HG02973 (cell line): ENCODE measurements around the gene SCAI.

Experiments used
- ATAC-seq: cut with Tn5 transposase; IDR thresholded peaks from one replicate; pipeline ENCODE4 v1.9.1; 2021; ENCODE audit warnings: moderate library complexity; ENCODE audit not compliant: unreplicated experiment

The SCAI gene

GRCh38 chr9:124897570-124898460, 245.5 kb downstream of the SCAI start:
- no peak for ATAC-seq

GRCh38 chr9:124894741-124895170, 248.6 kb downstream of the SCAI start:
- no peak for ATAC-seq

GRCh38 chr9:124894035-124894740, 249.1 kb downstream of the SCAI start:
- ATAC-seq: no peak
